Measurements from ENCODE around the gene CD82. TPM values are rescaled to one million over a fixed set of nuclear protein-coding genes. Genes with fewer than 3 reads are reported as not detected.

CD82 gene
- total and polyA plus RNA-seq, 12 donors, result 18.5 to 70.4 (median 35.2) TPM

DNA sequence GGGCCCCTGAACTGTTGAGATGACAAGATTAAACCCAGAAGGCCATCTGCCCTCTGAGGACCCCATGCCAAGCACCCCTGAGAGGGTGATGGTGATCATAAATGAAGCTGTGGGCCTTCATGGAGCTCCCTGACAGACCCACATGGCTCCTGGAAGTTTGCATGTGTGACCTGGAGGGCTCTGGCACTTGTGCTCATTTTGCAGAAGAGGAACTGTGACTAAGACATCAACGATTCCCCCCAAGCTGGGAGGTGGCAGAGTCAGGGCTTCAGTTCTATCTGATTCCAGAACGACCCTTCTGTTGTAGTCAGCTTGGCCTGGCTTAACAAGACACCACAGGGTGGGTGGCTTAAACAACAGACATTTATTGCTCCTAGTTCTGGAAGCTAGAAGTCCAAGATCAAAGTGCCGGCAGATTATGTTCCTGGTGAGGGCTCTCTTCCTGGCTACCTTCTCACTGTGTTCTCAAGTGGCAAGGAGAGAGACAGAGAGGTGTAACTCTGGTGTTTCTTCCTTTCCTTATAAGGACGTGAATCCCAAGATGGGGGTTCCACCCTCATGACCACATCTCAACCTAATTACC is 46.4 kb upstream of the CD82 start:
- H3K36me3 ChIP-seq, result no peaks in the 10 kb centered on the region
- intact Hi-C loops (cut with DNase I), result no loop called here
- no peak for DNase-seq
- no peaks in the 10 kb centered on the region for H3K9me3 ChIP-seq
- no peak overlapping the region for H3K4me3 ChIP-seq
- no peak for ATAC-seq
- H3K27me3 ChIP-seq, result peaks cover 0 to 4% (median 0%) of the 10 kb centered on the region in 7 donors
- H3K4me1 ChIP-seq, result peaks cover 0 to 36% (median 10%) of the 10 kb centered on the region in 9 donors
- 87 to 94% methylated on average over 4 of the region's 4 CpGs for WGBS, 2 donors
- peak overlapping the region in 1 of 10 donors; percentile 60 for H3K27ac ChIP-seq
- TF ChIP-seq, protein P1, sequence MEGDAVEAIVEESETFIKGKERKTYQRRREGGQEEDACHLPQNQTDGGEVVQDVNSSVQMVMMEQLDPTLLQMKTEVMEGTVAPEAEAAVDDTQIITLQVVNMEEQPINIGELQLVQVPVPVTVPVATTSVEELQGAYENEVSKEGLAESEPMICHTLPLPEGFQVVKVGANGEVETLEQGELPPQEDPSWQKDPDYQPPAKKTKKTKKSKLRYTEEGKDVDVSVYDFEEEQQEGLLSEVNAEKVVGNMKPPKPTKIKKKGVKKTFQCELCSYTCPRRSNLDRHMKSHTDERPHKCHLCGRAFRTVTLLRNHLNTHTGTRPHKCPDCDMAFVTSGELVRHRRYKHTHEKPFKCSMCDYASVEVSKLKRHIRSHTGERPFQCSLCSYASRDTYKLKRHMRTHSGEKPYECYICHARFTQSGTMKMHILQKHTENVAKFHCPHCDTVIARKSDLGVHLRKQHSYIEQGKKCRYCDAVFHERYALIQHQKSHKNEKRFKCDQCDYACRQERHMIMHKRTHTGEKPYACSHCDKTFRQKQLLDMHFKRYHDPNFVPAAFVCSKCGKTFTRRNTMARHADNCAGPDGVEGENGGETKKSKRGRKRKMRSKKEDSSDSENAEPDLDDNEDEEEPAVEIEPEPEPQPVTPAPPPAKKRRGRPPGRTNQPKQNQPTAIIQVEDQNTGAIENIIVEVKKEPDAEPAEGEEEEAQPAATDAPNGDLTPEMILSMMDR (IDR thresholded peaks at IDR 0.05), result no peak

DNA sequence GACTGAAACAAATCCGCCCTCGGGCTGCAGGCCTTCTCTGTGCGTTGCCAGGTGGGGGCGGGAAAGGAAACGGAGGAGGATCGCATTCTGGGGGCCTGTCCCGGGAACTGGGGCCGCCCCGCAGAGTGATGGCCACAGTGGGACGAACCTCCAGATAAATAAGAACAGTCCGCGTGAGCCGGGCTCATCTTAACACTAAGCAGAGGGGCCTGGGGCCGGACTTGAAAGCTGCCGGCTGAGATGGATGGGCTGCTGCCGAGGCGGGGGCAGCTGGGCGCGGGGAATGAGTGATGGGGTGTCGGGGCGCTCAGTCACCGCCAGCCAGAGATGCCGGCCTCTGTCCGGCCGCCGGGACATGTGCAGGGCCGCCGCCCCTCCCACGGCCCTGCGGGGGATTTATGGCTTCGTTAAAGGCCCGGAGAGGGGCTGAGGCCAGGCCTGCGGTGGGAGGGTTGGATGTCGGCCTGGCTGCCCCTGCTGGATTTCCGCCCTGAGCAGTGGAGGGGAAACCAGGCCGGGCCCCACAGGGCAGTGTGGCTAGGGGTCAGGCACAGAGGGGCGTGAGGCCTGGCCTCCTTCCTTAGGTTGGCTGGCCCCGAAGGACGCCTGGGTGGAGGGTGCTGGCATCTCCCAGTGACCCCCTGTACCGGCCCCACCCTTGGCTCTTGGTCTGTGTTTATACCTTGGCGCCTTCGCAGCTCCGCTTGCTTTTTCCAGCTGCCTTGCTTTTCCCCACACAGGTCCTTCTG is 45.3 kb upstream of the CD82 start:
- no peaks in the 10 kb centered on the region for H3K9me3 ChIP-seq
- ATAC-seq, result peak; percentile 40 to 69 (median 58)
- peak; percentile 20 to 39 for DNase-seq
- H3K4me3 ChIP-seq, result peak overlapping the region in 5 of 10 donors; percentile 2 to 32 (median 22)
- whole genome bisulfite sequencing, 2 donors, result 52 to 64% methylated on average over 43 of the region's 43 CpGs
- peaks cover 0 to 41% (median 21%) of the 10 kb centered on the region in 9 donors for H3K4me1 ChIP-seq
- H3K27me3 ChIP-seq, result peaks cover 0 to 4% (median 0%) of the 10 kb centered on the region in 7 donors
- peak overlapping the region in 5 of 10 donors; percentile 21 to 77 (median 60) for H3K27ac ChIP-seq
- TF ChIP-seq, protein P1 (IDR thresholded peaks at IDR 0.05), result no peak
- H3K36me3 ChIP-seq, result no peaks in the 10 kb centered on the region
- intact Hi-C loops (cut with DNase I), result no loop called here

DNA sequence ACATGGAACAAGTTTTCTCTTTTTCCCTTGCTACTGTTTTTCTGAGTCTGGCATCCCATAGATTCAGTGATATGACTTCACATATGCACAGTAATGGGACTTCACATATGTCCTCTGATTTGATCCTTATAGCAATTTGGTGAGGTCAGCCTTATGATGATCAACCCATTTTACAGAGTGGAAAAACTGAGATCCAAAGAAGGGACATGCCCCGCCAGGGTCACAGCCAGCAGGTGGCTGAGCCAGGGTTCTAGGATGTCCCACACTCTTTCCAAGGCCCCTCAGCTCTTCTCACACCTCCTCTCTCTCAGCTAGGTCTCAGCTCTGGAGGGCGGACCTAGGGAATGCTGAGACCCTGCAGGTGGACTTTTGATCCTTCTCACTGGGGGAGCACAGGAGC is 44.3 kb upstream of the CD82 start:
- DNase-seq, result no peak
- Histone ChIP-seq H3K9me3 (no peaks in the 10 kb centered on the region), H3K36me3 (no peaks in the 10 kb centered on the region), H3K27ac (no peak overlapping the region), H3K4me3 (no peak overlapping the region), H3K4me1 (peaks cover 0 to 44% (median 25%) of the 10 kb centered on the region in 9 donors), H3K27me3 (peaks cover 0 to 4% (median 0%) of the 10 kb centered on the region in 7 donors)
- 93 to 96% methylated on average over 2 of the region's 2 CpGs for WGBS, 2 donors
- no peak for ATAC-seq
- intact Hi-C loops (cut with DNase I), result no loop called here
- TF ChIP-seq, protein P1 (IDR thresholded peaks at IDR 0.05), result no peak

DNA sequence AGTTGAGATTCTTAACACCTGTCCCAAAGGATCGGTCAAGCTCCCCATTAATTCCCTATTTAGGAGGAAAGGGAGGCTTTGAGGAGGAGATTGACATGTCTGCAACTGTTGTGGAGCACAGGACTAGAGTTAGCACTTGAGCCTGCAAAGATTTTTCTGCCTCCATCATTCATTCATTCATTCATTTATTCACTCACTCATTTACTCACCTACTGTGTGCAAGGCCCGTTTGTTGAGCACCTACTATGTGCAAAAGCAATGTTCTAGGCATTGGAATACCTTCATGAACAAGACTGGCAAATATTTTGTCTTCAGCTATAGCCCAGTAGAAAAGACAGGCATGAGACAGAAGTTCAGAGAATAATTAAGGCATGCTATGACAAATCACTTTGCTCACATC is 43.2 kb upstream of the CD82 start:
- 63 to 73% methylated on average over 2 of the region's 2 CpGs for WGBS, 2 donors
- peaks cover 0 to 4% (median 0%) of the 10 kb centered on the region in 7 donors for H3K27me3 ChIP-seq
- no peaks in the 10 kb centered on the region for H3K9me3 ChIP-seq
- TF ChIP-seq, protein P1 (IDR thresholded peaks at IDR 0.05), result peak in 1 of 9 donors; percentile 8
- no peaks in the 10 kb centered on the region for H3K36me3 ChIP-seq
- H3K4me3 ChIP-seq, result no peak overlapping the region
- H3K4me1 ChIP-seq, result peaks cover 0 to 52% (median 25%) of the 10 kb centered on the region in 9 donors
- ATAC-seq (no peak), DNase-seq (no peak)
- no peak overlapping the region for H3K27ac ChIP-seq
- intact Hi-C loops (cut with DNase I), result no loop called here

Measured in heart right ventricle (tissue), 16 donors.